ENCODE data around the gene SLC2A2. TPM values are rescaled to one million over a fixed set of nuclear protein-coding genes. Genes with fewer than 3 reads are reported as not detected.

SLC2A2 gene
- total RNA-seq, 2 donors from 2014 or later: not detected

- no peaks in the 10 kb centered on the region for H3K36me3 ChIP-seq
- H3K9me3 ChIP-seq: no peaks in the 10 kb centered on the region
- H3K27ac ChIP-seq: no peak overlapping the region
- no peak overlapping the region for H3K4me3 ChIP-seq
- H3K4me1 ChIP-seq: no peaks in the 10 kb centered on the region
- no peaks in the 10 kb centered on the region for H3K27me3 ChIP-seq
- DNase-seq (ENCODE audit: low spot score): no peak
- no peak for TF ChIP-seq CTCF (IDR thresholded peaks at IDR 0.05)
Measured at GRCh38 chr3:171044835-171045793, 18.6 kb upstream of the SLC2A2 start.

GRCh38 chr3:171044384-171044783, 17.9 kb upstream of the SLC2A2 start:
- H3K27ac ChIP-seq: no peak overlapping the region
- no peak for DNase-seq (ENCODE audit: low spot score)
- H3K4me3 ChIP-seq: no peak overlapping the region
- no peaks in the 10 kb centered on the region for H3K9me3 ChIP-seq
- TF ChIP-seq CTCF (IDR thresholded peaks at IDR 0.05): no peak
- H3K4me1 ChIP-seq: no peaks in the 10 kb centered on the region
- no peaks in the 10 kb centered on the region for H3K36me3 ChIP-seq
- no peaks in the 10 kb centered on the region for H3K27me3 ChIP-seq

GRCh38 chr3:171039674-171040073, 13.2 kb upstream of the SLC2A2 start:
- Histone ChIP-seq H3K27ac (no peak overlapping the region), H3K36me3 (no peaks in the 10 kb centered on the region), H3K9me3 (no peaks in the 10 kb centered on the region), H3K27me3 (no peaks in the 10 kb centered on the region), H3K4me1 (no peaks in the 10 kb centered on the region), H3K4me3 (no peak overlapping the region)
- no peak for TF ChIP-seq CTCF (IDR thresholded peaks at IDR 0.05)
- no peak for DNase-seq (ENCODE audit: low spot score)

- TF ChIP-seq CTCF (IDR thresholded peaks at IDR 0.05): no peak
- no peaks in the 10 kb centered on the region for H3K36me3 ChIP-seq
- no peak overlapping the region for H3K27ac ChIP-seq
- no peak for DNase-seq (ENCODE audit: low spot score)
- no peak overlapping the region for H3K4me3 ChIP-seq
- H3K4me1 ChIP-seq: no peaks in the 10 kb centered on the region
- no peaks in the 10 kb centered on the region for H3K9me3 ChIP-seq
- no peaks in the 10 kb centered on the region for H3K27me3 ChIP-seq
Measured at GRCh38 chr3:171038342-171038741, 11.8 kb upstream of the SLC2A2 start.

- TF ChIP-seq CTCF (IDR thresholded peaks at IDR 0.05): no peak
- H3K27me3 ChIP-seq: no peaks in the 10 kb centered on the region
- H3K27ac ChIP-seq: no peak overlapping the region
- H3K36me3 ChIP-seq: no peaks in the 10 kb centered on the region
- peak overlapping the region; percentile 15 to 47 for H3K4me3 ChIP-seq
- peaks cover 0 to 21% of the 10 kb centered on the region in 2 donors for H3K4me1 ChIP-seq
- no peak for DNase-seq (ENCODE audit: low spot score)
- H3K9me3 ChIP-seq: no peaks in the 10 kb centered on the region
Measured at GRCh38 chr3:171028779-171029232, 2.3 kb upstream of the SLC2A2 start.

All from right atrium auricular region (tissue), 2 donors.